Aorta (tissue), 5 donors: ENCODE measurements around the gene TUG1. TPM values are rescaled to one million over a fixed set of nuclear protein-coding genes. Genes with fewer than 3 reads are reported as not detected.

ENCODE experiments used
- ATAC-seq: fragments of 200-7000 bp; cut with Tn5 transposase; one replicate; pipeline ENCODE4 v1.9.1; 2022; ENCODE audit warnings: moderate library complexity; ENCODE audit not compliant: low FRiP score
- DNase-seq, 2 donors: peaks; one replicate each; pipeline ENCODE4 v3.0.0-alpha.2; 2020
- H3K27ac ChIP-seq, 2 donors: one replicate each; pipeline ENCODE4 v1.5.1; 2013; ENCODE audit warnings: low read length in 2 of 2, mild to moderate bottlenecking in 2 of 2, moderate library complexity in 2 of 2, control low read depth in 1 of 2, inconsistent platforms in 1 of 2, low read depth in 1 of 2
- H3K27me3 ChIP-seq, 2 donors: one replicate each; pipeline ENCODE4 v1.6.1; 2013; ENCODE audit warnings: control low read depth in 1 of 2, low read length in 1 of 2, mild to moderate bottlenecking in 1 of 2, moderate library complexity in 1 of 2; ENCODE audit not compliant: insufficient read depth in 2 of 2, control insufficient read depth in 1 of 2
- H3K36me3 ChIP-seq, 2 donors: one replicate each; pipeline ENCODE4 v1.6.1; 2013; ENCODE audit warnings: control low read depth in 1 of 2, low read length in 1 of 2, mild to moderate bottlenecking in 1 of 2; ENCODE audit not compliant: insufficient read depth in 2 of 2, control insufficient read depth in 1 of 2
- H3K4me1 ChIP-seq, 2 donors: one replicate each; pipeline ENCODE4 v1.6.1; 2013; ENCODE audit warnings: low read length in 2 of 2, control low read depth in 1 of 2, mild to moderate bottlenecking in 1 of 2, moderate library complexity in 1 of 2; ENCODE audit not compliant: insufficient read depth in 2 of 2, control insufficient read depth in 1 of 2
- H3K4me3 ChIP-seq, 2 donors: one replicate each; pipeline ENCODE4 v1.5.1; 2013; ENCODE audit warnings: low read length in 2 of 2, control low read depth in 1 of 2, mild to moderate bottlenecking in 1 of 2
- H3K9me3 ChIP-seq: one replicate; pipeline ENCODE4 v1.6.1; 2013; ENCODE audit warnings: mild to moderate bottlenecking, low read length; ENCODE audit not compliant: control insufficient read depth
- WGBS, 2 donors: extraction: QIAGEN DNeasy Blood & Tissue Kit; methylation state at CpG; one replicate each; pipeline ENCODE4 v1.1.7; 2013; 5-methylcytosine and 5-hydroxymethylcytosine counted together
- intact Hi-C, 2 donors: fragments of 100-400 bp; cut with DNase I; formaldehyde crosslinking; loops; one replicate each; pipeline versions ENCODE4 v1.14.2 to v1.15.0; 2022
- long read RNA-seq, 2 donors: library from polyadenylated mRNA; unstranded; transcript quantifications; one replicate each; pipeline ENCODE4 v2.0.0, GENCODE V29; 2020 to 2021
- polyA plus RNA-seq, 2 donors: library from polyadenylated mRNA; stranded (reverse); fragments of 200-250 nt; gene quantifications; one replicate each; pipeline ENCODE4 v1.2.3, GENCODE V29; 2013
- total RNA-seq, 2 donors: library from RNA; stranded (reverse); fragmentation: NEBNext Ultra II Directional; extraction: Animal tissue kit (Norgen Biotek cat#: 25700); gene quantifications; one replicate each; pipeline ENCODE4 v1.2.1, GENCODE V29; 2021
- donor health status: healthy with polysubstance abuse.
- donor health status: Bipolar disorder and iron deficiency.
- donor health status: DM: no; HTN: no; CAD: no.
- donor health status: DM: no; HTN: no; CAD: no.
- donor health status: DM: yes; HTN: yes; CAD: no.

TUG1 gene
- total RNA-seq (10 to 100 TPM; 86.1 to 89.4 TPM), polyA plus RNA-seq (10 to 100 TPM; 10.6 to 68.0 TPM)
- long read RNA-seq, donor 1, full-length matches to known transcripts, result 74 of 96 reads
- long read RNA-seq, donor 1, partial matches to known transcripts, result 7 of 96 reads
- long read RNA-seq, donor 1, other reads (novel, unspliced or antisense), result 15 of 96 reads
- long read RNA-seq, donor 2, full-length matches to known transcripts, result 17 of 31 reads
- long read RNA-seq, donor 2, partial matches to known transcripts, result 3 of 31 reads
- long read RNA-seq, donor 2, other reads (novel, unspliced or antisense), result 11 of 31 reads

- Histone ChIP-seq H3K27me3 (no peaks in the 10 kb centered on the region), H3K4me3 (peak within 1 kb of the TSS; percentile 70 to 83), H3K4me1 (peaks cover 0 to 4% of the 10 kb centered on the region in 2 donors), H3K36me3 (peaks cover 6 to 15% of the 10 kb centered on the region in 2 donors), H3K27ac (peak within 1 kb of the TSS; percentile 55 to 64), H3K9me3 (peaks cover 7% of the 10 kb centered on the region)
- intact Hi-C loops, result loop anchor here (1.0 to 5.0 kb wide), 4 partner anchors 22 to 114 kb away; partner anchors contain the start of gene SMTN (in 1 of the 2)
- peak; percentile 99 for DNase-seq
- WGBS, 2 donors, result 0 to 1% methylated on average over 41 to 67 of the region's 67 CpGs
- peak; percentile 99 for ATAC-seq
Measured at GRCh38 chr22:30968924-30969531, at the start of gene TUG1. Gene TUG1 (plus strand): TSS chr22:30969265.

GRCh38 chr22:30919973-30920372, 49.1 kb upstream of the TUG1 start:
- H3K4me3 ChIP-seq, result no peak overlapping the region
- H3K36me3 ChIP-seq, result no peaks in the 10 kb centered on the region
- ATAC-seq (no peak), DNase-seq (no peak)
- 84 to 86% methylated on average over 7 of the region's 7 CpGs for WGBS, 2 donors
- peaks cover 0 to 2% of the 10 kb centered on the region in 2 donors for H3K4me1 ChIP-seq
- peaks cover 1% of the 10 kb centered on the region for H3K9me3 ChIP-seq
- H3K27ac ChIP-seq, result no peak overlapping the region
- H3K27me3 ChIP-seq, result no peaks in the 10 kb centered on the region
- intact Hi-C loops, result loop anchor here (2.0 to 10.0 kb wide), 3 partner anchors 155 to 285 kb away; partner anchors contain the start of gene SLC35E4 (in 2 of the 2)

- Histone ChIP-seq H3K27me3 (no peaks in the 10 kb centered on the region), H3K9me3 (peaks cover 1% of the 10 kb centered on the region), H3K4me3 (no peak overlapping the region), H3K4me1 (peaks cover 0 to 2% of the 10 kb centered on the region in 2 donors), H3K27ac (no peak overlapping the region), H3K36me3 (peaks cover 0 to 2% of the 10 kb centered on the region in 2 donors)
- ATAC-seq (peak; percentile 80), DNase-seq (peak; percentile 84 to 95)
- intact Hi-C loops, result loop anchor here (2.0 to 10.0 kb wide), 3 partner anchors 156 to 286 kb away; partner anchors contain the start of gene SLC35E4 (in 2 of the 2)
- 1 to 2% methylated on average over 9 of the region's 9 CpGs for WGBS, 2 donors
Measured at GRCh38 chr22:30920407-30920806, 48.7 kb upstream of the TUG1 start.

GRCh38 chr22:30921108-30921507, 48.0 kb upstream of the TUG1 start:
- no peak overlapping the region for H3K27ac ChIP-seq
- H3K36me3 ChIP-seq, result peaks cover 0 to 5% of the 10 kb centered on the region in 2 donors
- peaks cover 1% of the 10 kb centered on the region for H3K9me3 ChIP-seq
- intact Hi-C loops, result loop anchor here (2.0 to 10.0 kb wide), 3 partner anchors 156 to 286 kb away; partner anchors contain the start of gene SLC35E4 (in 2 of the 2)
- no peak overlapping the region for H3K4me3 ChIP-seq
- DNase-seq (no peak), ATAC-seq (no peak)
- 74 to 79% methylated on average over 6 of the region's 6 CpGs for WGBS, 2 donors
- H3K27me3 ChIP-seq, result no peaks in the 10 kb centered on the region
- peaks cover 0 to 2% of the 10 kb centered on the region in 2 donors for H3K4me1 ChIP-seq

GRCh38 chr22:30922151-30922611, 46.9 kb upstream of the TUG1 start:
- Histone ChIP-seq H3K27ac (peak overlapping the region in 1 of 2 donors; percentile 7), H3K4me3 (peak overlapping the region in 1 of 2 donors; percentile 75), H3K27me3 (no peaks in the 10 kb centered on the region), H3K4me1 (peaks cover 0 to 2% of the 10 kb centered on the region in 2 donors), H3K9me3 (peaks cover 1% of the 10 kb centered on the region), H3K36me3 (peaks cover 2 to 5% of the 10 kb centered on the region in 2 donors)
- 42 to 65% methylated on average over 34 of the region's 34 CpGs for WGBS, 2 donors
- DNase-seq (peak; percentile 86 to 91), ATAC-seq (peak; percentile 62)
- intact Hi-C loops, result loop anchor here (5.0 to 10.0 kb wide), 2 partner anchors 160 to 287 kb away; partner anchors contain the start of gene SLC35E4 (in 2 of the 2)

GRCh38 chr22:30923168-30923900, 45.7 kb upstream of the TUG1 start:
- 77 to 79% methylated on average over 9 of the region's 9 CpGs for WGBS, 2 donors
- H3K9me3 ChIP-seq, result peaks cover 1% of the 10 kb centered on the region
- H3K27me3 ChIP-seq, result no peaks in the 10 kb centered on the region
- no peak for ATAC-seq
- H3K4me1 ChIP-seq, result peaks cover 0 to 2% of the 10 kb centered on the region in 2 donors
- DNase-seq, result no peak
- peak overlapping the region in 1 of 2 donors; percentile 25 for H3K27ac ChIP-seq
- H3K4me3 ChIP-seq, result no peak overlapping the region
- peaks cover 4 to 13% of the 10 kb centered on the region in 2 donors for H3K36me3 ChIP-seq
- intact Hi-C loops, result loop anchor here (5.0 to 10.0 kb wide), 2 partner anchors 161 to 289 kb away; partner anchors contain the start of gene SLC35E4 (in 2 of the 2)

- Histone ChIP-seq H3K36me3 (peaks cover 6 to 14% of the 10 kb centered on the region in 2 donors), H3K9me3 (no peaks in the 10 kb centered on the region), H3K4me1 (no peaks in the 10 kb centered on the region), H3K27ac (no peak overlapping the region), H3K4me3 (no peak overlapping the region), H3K27me3 (no peaks in the 10 kb centered on the region)
- ATAC-seq, result no peak
- no peak for DNase-seq
- intact Hi-C loops, result loop anchor here (10.0 kb wide), 1 partner anchor 291 kb away; the partner anchor contains the start of gene SLC35E4 (in 2 of the 2)
- 84 to 91% methylated on average over 5 of the region's 5 CpGs for WGBS, 2 donors
Measured at GRCh38 chr22:30925667-30926066, 43.4 kb upstream of the TUG1 start.

- no peaks in the 10 kb centered on the region for H3K27me3 ChIP-seq
- ATAC-seq (no peak), DNase-seq (no peak)
- intact Hi-C loops, result loop anchor here (10.0 kb wide), 1 partner anchor 292 kb away; the partner anchor contains the start of gene SLC35E4 (in 2 of the 2)
- no peaks in the 10 kb centered on the region for H3K4me1 ChIP-seq
- H3K9me3 ChIP-seq, result no peaks in the 10 kb centered on the region
- 89 to 90% methylated on average over 4 of the region's 4 CpGs for WGBS, 2 donors
- H3K36me3 ChIP-seq, result peaks cover 6 to 18% of the 10 kb centered on the region in 2 donors
- no peak overlapping the region for H3K27ac ChIP-seq
- H3K4me3 ChIP-seq, result no peak overlapping the region
Measured at GRCh38 chr22:30926706-30927105, 42.4 kb upstream of the TUG1 start.
